Neural cell (in vitro differentiated cells): ENCODE measurements around the gene RFX2. TPM values are rescaled to one million over a fixed set of nuclear protein-coding genes. Genes with fewer than 3 reads are reported as not detected.

ENCODE experiments used
- H2AFZ ChIP-seq: fragments of 200-600, 300-800 bp; sonication (generic), shearing (Covaris generic); 2 replicates; pipeline ENCODE4 v1.6.0; 2014; ENCODE audit warnings: low read depth, mild to moderate bottlenecking, antibody characterized with exemption, low read length, moderate library complexity
- H3F3A ChIP-seq: fragments of 200-600 bp; shearing (Covaris generic); 2 replicates; pipeline ENCODE4 v1.6.1; 2016; ENCODE audit warnings: mild to moderate bottlenecking, moderate library complexity, mixed read lengths, antibody characterized with exemption, low read length; ENCODE audit not compliant: insufficient read depth, poor library complexity, severe bottlenecking
- H3K27ac ChIP-seq: fragments of 200-600, 300-800 bp; sonication (generic), shearing (Covaris generic); 2 replicates; pipeline ENCODE4 v1.5.1; 2014; ENCODE audit warnings: mild to moderate bottlenecking, low read length, moderate library complexity
- H3K27me3 ChIP-seq: fragments of 300-800, 200-600 bp; sonication (generic), shearing (Covaris generic); 2 replicates; pipeline ENCODE4 v1.6.0; 2014; ENCODE audit warnings: mild to moderate bottlenecking, low read depth, low read length, moderate library complexity; ENCODE audit not compliant: insufficient read depth
- H3K36me3 ChIP-seq: fragments of 300-800, 200-600 bp; sonication (generic), shearing (Covaris generic); 2 replicates; pipeline ENCODE4 v1.5.1; 2014; ENCODE audit warnings: mild to moderate bottlenecking, antibody characterized with exemption, low read length, moderate library complexity; ENCODE audit not compliant: insufficient read depth
- H3K4me2 ChIP-seq: fragments of 300-800, 200-600 bp; sonication (generic), shearing (Covaris generic); 2 replicates; pipeline ENCODE4 v1.6.0; 2014; ENCODE audit warnings: mild to moderate bottlenecking, low read length
- H3K4me3 ChIP-seq: fragments of 300-800, 200-600 bp; sonication (generic), shearing (Covaris generic); 2 replicates; pipeline ENCODE4 v1.5.1; 2014; ENCODE audit warnings: mild to moderate bottlenecking, low read length, moderate library complexity
- H3K79me2 ChIP-seq: fragments of 200-600 bp; shearing (Covaris generic); replicated peaks from 2 replicates; pipeline ENCODE4 v1.6.0; 2014; ENCODE audit warnings: mild to moderate bottlenecking, low read length, moderate library complexity; ENCODE audit not compliant: insufficient read depth
- H3K9ac ChIP-seq: fragments of 300-800, 200-600 bp; sonication (generic), shearing (Covaris generic); 2 replicates; pipeline ENCODE4 v1.6.1; 2016; ENCODE audit warnings: mild to moderate bottlenecking, low read length, mixed read lengths
- H3K9me2 ChIP-seq: fragments of 200-600 bp; shearing (Covaris generic); 2 replicates; pipeline ENCODE4 v1.6.1; 2016; ENCODE audit warnings: mild to moderate bottlenecking, low read length, mixed read lengths; ENCODE audit not compliant: insufficient read depth
- H3K9me3 ChIP-seq: fragments of 200-600, 300-800 bp; sonication (generic), shearing (Covaris generic); 2 replicates; pipeline ENCODE4 v1.6.1; 2016; ENCODE audit warnings: mild to moderate bottlenecking, mixed run types, low read length, moderate library complexity, mixed read lengths
- H4K20me1 ChIP-seq: fragments of 200-600 bp; shearing (Covaris generic); 2 replicates; pipeline ENCODE4 v1.6.1; 2016; ENCODE audit warnings: mild to moderate bottlenecking, mixed run types; ENCODE audit not compliant: insufficient read depth
- EP300 ChIP-seq: fragments of 450-650 bp; conservative IDR thresholded peaks from 2 replicates; pipeline ENCODE4 v1.6.1; 2014; ENCODE audit warnings: antibody characterized with exemption, mild to moderate bottlenecking, moderate library complexity; ENCODE audit not compliant: poor library complexity, severe bottlenecking
- EZH2 ChIP-seq: fragments of 200-600, 300-800 bp; shearing (Covaris generic), sonication (generic); IDR thresholded peaks from 2 replicates; pipeline ENCODE4 v1.6.1; 2014; ENCODE audit warnings: antibody characterized with exemption, low read length, borderline replicate concordance, mild to moderate bottlenecking; ENCODE audit not compliant: insufficient read depth, poor library complexity, severe bottlenecking
- MXI1 ChIP-seq: fragments of 450-650 bp; conservative IDR thresholded peaks from 2 replicates; pipeline ENCODE4 v1.6.1; 2014; ENCODE audit warnings: antibody characterized with exemption, mild to moderate bottlenecking; ENCODE audit not compliant: poor library complexity, severe bottlenecking
- POLR2AphosphoS5 ChIP-seq: IDR thresholded peaks from 2 replicates; pipeline ENCODE4 v1.6.1; 2012
- RAD21 ChIP-seq: fragments of 450-650 bp; conservative IDR thresholded peaks from 2 replicates; pipeline ENCODE4 v1.6.1; 2014; ENCODE audit warnings: antibody characterized with exemption, mild to moderate bottlenecking, moderate library complexity
- SMC3 ChIP-seq: fragments of 450-650 bp; conservative IDR thresholded peaks from 2 replicates; pipeline ENCODE4 v1.6.1; 2014; ENCODE audit warnings: antibody characterized with exemption, mild to moderate bottlenecking, moderate library complexity; ENCODE audit not compliant: poor library complexity
- TAF1 ChIP-seq: IDR thresholded peaks from 2 replicates; pipeline ENCODE4 v1.6.1; 2012; ENCODE audit warnings: low read depth
- polyA plus RNA-seq: library from polyadenylated mRNA; depleted of rRNA; stranded (reverse); fragments of >200 nt; gene quantifications from 2 replicates; pipeline ENCODE4 v1.2.3, GENCODE V29; 2014
- TF ChIP-seq, protein P1 (sequence below): fragments of 450-650 bp; IDR thresholded peaks from 2 replicates; pipeline ENCODE4 v1.5.1; 2014; ENCODE audit warnings: antibody characterized with exemption, mild to moderate bottlenecking, moderate library complexity; ENCODE audit not compliant: poor library complexity, severe bottlenecking
- TF ChIP-seq, protein P2 (sequence below): IDR thresholded peaks from 2 replicates; pipeline ENCODE4 v1.6.1; 2012; ENCODE audit warnings: borderline replicate concordance

Gene RFX2
- polyA plus RNA-seq, 1 donor from 2014 or later: 0.69 TPM

DNA sequence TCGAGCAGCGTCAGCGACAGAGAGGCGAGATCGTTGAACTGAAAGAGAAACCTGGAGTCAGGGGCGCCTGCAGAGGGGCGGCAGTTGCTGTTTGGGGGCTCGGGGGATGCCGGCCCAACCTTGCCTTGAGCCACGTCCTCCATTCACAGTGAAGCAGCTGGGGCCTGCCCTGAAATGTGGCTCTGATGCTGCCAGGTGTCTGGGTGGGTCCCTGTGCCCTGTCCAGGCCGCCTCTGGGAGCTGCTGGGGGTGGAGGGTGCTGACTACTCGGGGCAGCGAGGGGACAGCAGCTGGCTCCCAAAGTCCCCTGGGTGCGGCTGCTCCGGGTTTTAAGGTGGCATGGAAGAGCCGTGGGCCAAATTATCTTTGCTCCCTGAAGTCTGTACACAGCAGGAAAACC, 114.7 kb downstream of the RFX2 start:
- H3K36me3 ChIP-seq: no peaks in the 10 kb centered on the region
- H3K79me2 ChIP-seq: no peaks in the 10 kb centered on the region
- H3K27me3 ChIP-seq: no peaks in the 10 kb centered on the region
- H3K4me2 ChIP-seq: no peak overlapping the region
- TF ChIP-seq EP300 (no peak), SMC3 (no peak), RAD21 (no peak), POLR2AphosphoS5 (no peak), MXI1 (no peak), EZH2 (no peak), TAF1 (no peak)
- TF ChIP-seq, protein P1, sequence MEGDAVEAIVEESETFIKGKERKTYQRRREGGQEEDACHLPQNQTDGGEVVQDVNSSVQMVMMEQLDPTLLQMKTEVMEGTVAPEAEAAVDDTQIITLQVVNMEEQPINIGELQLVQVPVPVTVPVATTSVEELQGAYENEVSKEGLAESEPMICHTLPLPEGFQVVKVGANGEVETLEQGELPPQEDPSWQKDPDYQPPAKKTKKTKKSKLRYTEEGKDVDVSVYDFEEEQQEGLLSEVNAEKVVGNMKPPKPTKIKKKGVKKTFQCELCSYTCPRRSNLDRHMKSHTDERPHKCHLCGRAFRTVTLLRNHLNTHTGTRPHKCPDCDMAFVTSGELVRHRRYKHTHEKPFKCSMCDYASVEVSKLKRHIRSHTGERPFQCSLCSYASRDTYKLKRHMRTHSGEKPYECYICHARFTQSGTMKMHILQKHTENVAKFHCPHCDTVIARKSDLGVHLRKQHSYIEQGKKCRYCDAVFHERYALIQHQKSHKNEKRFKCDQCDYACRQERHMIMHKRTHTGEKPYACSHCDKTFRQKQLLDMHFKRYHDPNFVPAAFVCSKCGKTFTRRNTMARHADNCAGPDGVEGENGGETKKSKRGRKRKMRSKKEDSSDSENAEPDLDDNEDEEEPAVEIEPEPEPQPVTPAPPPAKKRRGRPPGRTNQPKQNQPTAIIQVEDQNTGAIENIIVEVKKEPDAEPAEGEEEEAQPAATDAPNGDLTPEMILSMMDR: no peak
- TF ChIP-seq, protein P2, sequence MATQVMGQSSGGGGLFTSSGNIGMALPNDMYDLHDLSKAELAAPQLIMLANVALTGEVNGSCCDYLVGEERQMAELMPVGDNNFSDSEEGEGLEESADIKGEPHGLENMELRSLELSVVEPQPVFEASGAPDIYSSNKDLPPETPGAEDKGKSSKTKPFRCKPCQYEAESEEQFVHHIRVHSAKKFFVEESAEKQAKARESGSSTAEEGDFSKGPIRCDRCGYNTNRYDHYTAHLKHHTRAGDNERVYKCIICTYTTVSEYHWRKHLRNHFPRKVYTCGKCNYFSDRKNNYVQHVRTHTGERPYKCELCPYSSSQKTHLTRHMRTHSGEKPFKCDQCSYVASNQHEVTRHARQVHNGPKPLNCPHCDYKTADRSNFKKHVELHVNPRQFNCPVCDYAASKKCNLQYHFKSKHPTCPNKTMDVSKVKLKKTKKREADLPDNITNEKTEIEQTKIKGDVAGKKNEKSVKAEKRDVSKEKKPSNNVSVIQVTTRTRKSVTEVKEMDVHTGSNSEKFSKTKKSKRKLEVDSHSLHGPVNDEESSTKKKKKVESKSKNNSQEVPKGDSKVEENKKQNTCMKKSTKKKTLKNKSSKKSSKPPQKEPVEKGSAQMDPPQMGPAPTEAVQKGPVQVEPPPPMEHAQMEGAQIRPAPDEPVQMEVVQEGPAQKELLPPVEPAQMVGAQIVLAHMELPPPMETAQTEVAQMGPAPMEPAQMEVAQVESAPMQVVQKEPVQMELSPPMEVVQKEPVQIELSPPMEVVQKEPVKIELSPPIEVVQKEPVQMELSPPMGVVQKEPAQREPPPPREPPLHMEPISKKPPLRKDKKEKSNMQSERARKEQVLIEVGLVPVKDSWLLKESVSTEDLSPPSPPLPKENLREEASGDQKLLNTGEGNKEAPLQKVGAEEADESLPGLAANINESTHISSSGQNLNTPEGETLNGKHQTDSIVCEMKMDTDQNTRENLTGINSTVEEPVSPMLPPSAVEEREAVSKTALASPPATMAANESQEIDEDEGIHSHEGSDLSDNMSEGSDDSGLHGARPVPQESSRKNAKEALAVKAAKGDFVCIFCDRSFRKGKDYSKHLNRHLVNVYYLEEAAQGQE: no peak
- no peak overlapping the region for H3K4me3 ChIP-seq
- H3K9me2 ChIP-seq: no peaks in the 10 kb centered on the region
- no peaks in the 10 kb centered on the region for H3F3A ChIP-seq
- H3K27ac ChIP-seq: no peak overlapping the region
- no peaks in the 10 kb centered on the region for H3K9me3 ChIP-seq
- no peaks in the 10 kb centered on the region for H4K20me1 ChIP-seq
- no peak overlapping the region for H2AFZ ChIP-seq
- no peak overlapping the region for H3K9ac ChIP-seq

DNA sequence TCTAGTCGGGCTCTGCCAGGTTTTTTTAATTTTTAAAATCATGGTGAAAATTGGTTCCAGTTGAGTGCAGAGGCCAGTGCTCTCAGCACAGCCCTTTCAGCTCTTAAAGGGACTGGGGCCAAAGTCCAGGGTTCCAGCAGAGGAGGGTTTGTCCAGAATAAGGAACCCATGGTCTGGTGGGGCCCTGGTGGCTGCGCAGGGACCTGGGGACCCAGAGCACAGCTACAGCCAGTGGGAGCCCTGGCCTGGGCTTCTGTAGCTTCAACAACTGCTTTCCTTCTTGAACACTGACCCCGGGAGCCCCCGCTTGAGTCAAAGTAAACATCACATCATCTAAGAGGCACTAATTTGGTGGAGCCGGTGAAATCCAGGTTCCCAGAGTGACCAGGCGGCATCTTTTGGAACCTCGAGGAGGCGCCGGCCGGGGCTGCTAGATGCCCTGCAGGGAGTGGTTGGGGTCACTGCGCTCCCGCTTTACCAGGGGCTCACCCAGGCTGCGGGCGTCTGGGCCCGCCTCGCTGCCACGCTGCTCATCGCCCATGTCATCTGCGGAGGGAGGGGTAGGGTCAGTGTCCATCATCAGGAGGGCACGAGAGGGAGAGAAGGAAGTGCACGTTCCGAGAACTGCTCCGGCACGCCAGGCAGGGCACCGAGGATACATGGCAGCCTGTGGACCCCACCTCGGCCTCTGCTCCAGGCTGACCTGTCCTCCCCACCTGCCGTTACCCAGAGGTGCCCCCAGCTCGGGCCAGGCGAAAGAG, 115.7 kb downstream of the RFX2 start:
- H3K27me3 ChIP-seq: no peaks in the 10 kb centered on the region
- no peak overlapping the region for H3K9ac ChIP-seq
- no peak overlapping the region for H2AFZ ChIP-seq
- no peaks in the 10 kb centered on the region for H3K36me3 ChIP-seq
- no peak overlapping the region for H3K4me2 ChIP-seq
- H3K27ac ChIP-seq: no peak overlapping the region
- no peak for TF ChIP-seq POLR2AphosphoS5
- TF ChIP-seq SMC3: no peak
- no peak for TF ChIP-seq EZH2
- TF ChIP-seq EP300: no peak
- no peak for TF ChIP-seq MXI1
- TF ChIP-seq, protein P1: no peak
- TF ChIP-seq, protein P2: no peak
- TF ChIP-seq RAD21: no peak
- no peak for TF ChIP-seq TAF1
- no peak overlapping the region for H3K4me3 ChIP-seq
- no peaks in the 10 kb centered on the region for H3K9me3 ChIP-seq
- H4K20me1 ChIP-seq: no peaks in the 10 kb centered on the region
- no peaks in the 10 kb centered on the region for H3K79me2 ChIP-seq
- no peaks in the 10 kb centered on the region for H3F3A ChIP-seq
- no peaks in the 10 kb centered on the region for H3K9me2 ChIP-seq
